Measurements from ENCODE around the gene SUGP2. TPM values are rescaled to one million over a fixed set of nuclear protein-coding genes. Genes with fewer than 3 reads are reported as not detected.

The SUGP2 gene
- 24.6 and 28.0 TPM in 2 replicates for total RNA-seq

GRCh38 chr19:19033426-19034203, at the start of gene SUGP2, which contains the start of gene ARMC6:
SUGP2 (minus strand) TSS chr19:19033517; CDS start chr19:19031071, 2,446 bp downstream.
ARMC6 (plus strand) TSS chr19:19033603; CDS start chr19:19034210, 607 bp downstream.

GRCh38 chr19:19063183-19064097, 30.1 kb upstream of the SUGP2 start, which contains the start of gene SLC25A42:
SLC25A42 (plus strand) TSS chr19:19063994; CDS start chr19:19096125, 32,131 bp downstream.

Other genes with a start within 250 kb of the SUGP2 start
- 0.25 TPM in 1 of 2 replicates, not detected in the other for gene COMP, start 242.2 kb downstream of the SUGP2 start, total RNA-seq
- 48.4 and 58.9 TPM in 2 replicates for gene UPF1, start 201.6 kb downstream of the SUGP2 start, total RNA-seq
- gene CERS1, start 137.4 kb downstream of the SUGP2 start, total RNA-seq, result 0.81 and 2.8 TPM in 2 replicates
- 307 and 338 TPM in 2 replicates for gene COPE, start 114.1 kb downstream of the SUGP2 start, total RNA-seq
- 47.3 and 67.6 TPM in 2 replicates for gene DDX49, start 113.8 kb downstream of the SUGP2 start, total RNA-seq
- gene HOMER3, start 92.3 kb downstream of the SUGP2 start, total RNA-seq, result 79.5 and 150 TPM in 2 replicates
- 45.1 and 73.0 TPM in 2 replicates for gene ARMC6, start 86 bp upstream of the SUGP2 start, total RNA-seq
- gene SLC25A42, start 30.5 kb upstream of the SUGP2 start, total RNA-seq, result 3.4 and 7.5 TPM in 2 replicates
- gene TMEM161A, start 105.0 kb upstream of the SUGP2 start, total RNA-seq, result 38.5 and 62.4 TPM in 2 replicates
- gene MEF2B, start 136.7 kb upstream of the SUGP2 start, total RNA-seq, result not detected in 2 replicates
- 21.4 and 43.2 TPM in 2 replicates for gene BORCS8, start 158.6 kb upstream of the SUGP2 start, total RNA-seq
- 95.5 and 116 TPM in 2 replicates for gene RFXANK, start 158.7 kb upstream of the SUGP2 start, total RNA-seq
- 9.6 and 19.4 TPM in 2 replicates for gene NR2C2AP, start 169.9 kb upstream of the SUGP2 start, total RNA-seq
- not detected in 2 replicates for gene NCAN, start 178.4 kb upstream of the SUGP2 start, total RNA-seq
- 0.16 TPM in 1 of 2 replicates, not detected in the other for gene TM6SF2, start 239.8 kb upstream of the SUGP2 start, total RNA-seq

Data from mesangial cell (primary cell).